K562 (cell line): Measurements from ENCODE around the gene LDB2. TPM values are rescaled to one million over a fixed set of nuclear protein-coding genes. Genes with fewer than 3 reads are reported as not detected.

Experiments used
- ATAC-seq: fragments of 200-7000 bp; cut with Tn5 transposase; 3 replicates; pipeline ENCODE4 v1.9.1; 2020; ENCODE audit warnings: moderate library complexity
- BruUV-seq: library from RNA; stranded (reverse); fragments of 400-500 nt; replicated peaks from 2 replicates; lab custom pipeline; 2021; lab: Mats Ljungman, UMichigan
- CTCF ChIA-PET: fragments of 300-600 bp; formaldehyde crosslinking; extraction: SDS; loops from one replicate; lab custom pipeline; 2021; ENCODE audit warnings: low intra/inter-chr PET ratio; lab: Yijun Ruan, JAX
- POLR2A ChIA-PET: fragments of 300-600, 350-650 bp; sonication (Branson Sonifier 250); formaldehyde crosslinking; extraction: SDS; loops from one replicate; lab custom pipeline; 2021; ENCODE audit warnings: antibody characterized with exemption, inconsistent platforms; lab: Yijun Ruan, JAX
- DNase-seq, 4 experiments: peaks; one replicate each; pipeline versions ENCODE4 v3.0.0 to v3.0.0-alpha.2; 2011 to 2018; ENCODE audit warnings: low spot score in 3 of 4, mixed read lengths in 3 of 4; ENCODE audit errors: extremely low read depth in 1 of 4
- FAIRE-seq: peaks from 2 replicates; lab custom pipeline; 2011; peaks lifted over from hg19 to GRCh38; lab: Jason Lieb, UNC
- H2AFZ ChIP-seq: 2 replicates; pipeline ENCODE4 v1.6.0; 2011; ENCODE audit warnings: low read depth, low read length, control low read depth, inconsistent platforms
- H3K27ac ChIP-seq: fragments of 200-600 bp; 3 replicates; pipeline ENCODE4 v1.8.0; 2011; ENCODE audit warnings: low read depth, mild to moderate bottlenecking, control low read depth, inconsistent platforms, low read length, moderate library complexity, mixed read lengths; ENCODE audit errors: extremely low read depth
- H3K27me3 ChIP-seq, 2 experiments: fragments of 300-600 bp in 1 of 2; 2 replicates in 1 of 2; 3 replicates in 1 of 2; pipeline versions ENCODE4 v1.6.0 to v1.8.0; 2011; ENCODE audit warnings: inconsistent platforms in 2 of 2, low read length in 2 of 2, mild to moderate bottlenecking in 1 of 2, mixed read lengths in 1 of 2, moderate library complexity in 1 of 2; ENCODE audit not compliant: control insufficient read depth in 2 of 2, insufficient read depth in 2 of 2
- H3K36me3 ChIP-seq: fragments of 300-600 bp; 3 replicates; pipeline ENCODE4 v1.8.0; 2011; ENCODE audit warnings: mild to moderate bottlenecking, low read length, inconsistent platforms; ENCODE audit not compliant: control insufficient read depth, insufficient read depth
- H3K4me1 ChIP-seq, 2 experiments: fragments of 200-600 bp in 1 of 2; replicated peaks in 1 of 2; 2 replicates in 1 of 2; 3 replicates in 1 of 2; pipeline versions ENCODE4 v1.5.1 to v1.8.0; 2011; ENCODE audit warnings: inconsistent platforms in 2 of 2, low read length in 2 of 2, mild to moderate bottlenecking in 1 of 2, mixed read lengths in 1 of 2, moderate library complexity in 1 of 2; ENCODE audit not compliant: control insufficient read depth in 2 of 2, insufficient read depth in 2 of 2
- H3K4me2 ChIP-seq: 2 replicates; pipeline ENCODE4 v1.6.1; 2011; ENCODE audit warnings: low read length, control low read depth, inconsistent platforms, mixed read lengths; ENCODE audit not compliant: insufficient read depth
- H3K4me3 ChIP-seq: fragments of 200-600 bp; sonication (generic), shearing (Covaris generic); 2 replicates; pipeline ENCODE4 v1.5.1; 2016; ENCODE audit warnings: control low read depth, inconsistent platforms
- H3K79me2 ChIP-seq: fragments of 200-600 bp; 3 replicates; pipeline ENCODE4 v1.8.0; 2011; ENCODE audit warnings: low read length, inconsistent platforms; ENCODE audit not compliant: control insufficient read depth, insufficient read depth
- H3K9ac ChIP-seq, 2 experiments: 2 replicates each; pipeline versions ENCODE4 v1.6.0 to v1.6.1; 2011; ENCODE audit warnings: low read depth in 2 of 2, low read length in 2 of 2, control low read depth in 1 of 2, inconsistent platforms in 1 of 2, mild to moderate bottlenecking in 1 of 2, mixed read lengths in 1 of 2; ENCODE audit not compliant: insufficient read depth in 1 of 2
- H3K9me1 ChIP-seq: one replicate; pipeline ENCODE4 v1.6.0; 2011; ENCODE audit warnings: inconsistent platforms, mild to moderate bottlenecking, low read length, moderate library complexity; ENCODE audit not compliant: control insufficient read depth, insufficient read depth
- H3K9me3 ChIP-seq: replicated peaks from 2 replicates; pipeline ENCODE4 v1.5.1; 2011; ENCODE audit warnings: low read depth, low read length, inconsistent platforms; ENCODE audit not compliant: control insufficient read depth, insufficient read depth
- H4K20me1 ChIP-seq: replicated peaks from 2 replicates; pipeline ENCODE4 v1.6.1; 2011; ENCODE audit warnings: low read length, inconsistent platforms, mixed read lengths; ENCODE audit not compliant: control insufficient read depth, insufficient read depth
- CREB3L1 ChIP-seq: fragments of 450-650 bp; IDR thresholded peaks from 2 replicates; pipeline ENCODE4 v1.6.1; 2014; ENCODE audit warnings: low read depth, mild to moderate bottlenecking, moderate library complexity, borderline replicate concordance
- DNMT1 ChIP-seq: fragments of 450-650 bp; IDR thresholded peaks from 2 replicates; pipeline ENCODE4 v1.6.1; 2016; ENCODE audit warnings: antibody characterized with exemption, mild to moderate bottlenecking
- HDAC1 ChIP-seq, 2 experiments: fragments of 450-650 bp; IDR thresholded peaks; 2 replicates each; pipeline ENCODE4 v1.6.1; 2016 to 2017; ENCODE audit warnings: inconsistent platforms in 1 of 2, mild to moderate bottlenecking in 1 of 2, moderate library complexity in 1 of 2
- MBD1 ChIP-seq: fragments of 250-450 bp; sonication (Bioruptor Pico); IDR thresholded peaks from 2 replicates; pipeline ENCODE4 v1.8.0; 2022; ENCODE audit warnings: inconsistent platforms
- SLC30A9 ChIP-seq: fragments of 250-450 bp; sonication (Bioruptor Pico); IDR thresholded peaks from 2 replicates; pipeline ENCODE4 v1.8.0; 2022; ENCODE audit warnings: mild to moderate bottlenecking, moderate library complexity
- WGBS: fragments of 100-300 bp; shearing (Covaris generic); methylation state at CpG from one replicate; pipeline ENCODE4 v1.1.6; 2016; ENCODE audit warnings: low coverage, mixed read lengths; ENCODE audit not compliant: insufficient coverage; ENCODE audit errors: missing lambda C conversion rate; 5-methylcytosine and 5-hydroxymethylcytosine counted together
- in situ Hi-C: fragments of 300-500 bp; cut with MboI; formaldehyde crosslinking; loops from 4 replicates; pipeline ENCODE4 v1.15.0; 2018; ENCODE audit warnings: inconsistent platforms, mixed read lengths
- intact Hi-C: fragments of 100-400 bp; cut with micrococcal nuclease; formaldehyde crosslinking; loops from 2 replicates; pipeline ENCODE4 v1.14.2; 2022
- polyA plus RNA-seq, 8 experiments: library from polyadenylated mRNA; depleted of rRNA in 4 of 8; stranded (reverse) in 5 of 8; unstranded in 3 of 8; fragments of >200 nt; fragmentation: Nextera tagmentation in 2 of 8; fragmentation: Illumina TruSeq in 1 of 8; extraction: Ambion mirVana in 2 of 8; extraction: Trizol in 1 of 8; gene quantifications; 2 replicates each; pipeline versions ENCODE4 v1.2.1 to v1.2.3, GENCODE V29; 2011 to 2014; ENCODE audit warnings: inconsistent platforms in 1 of 8, missing spikeins in 1 of 8
- total RNA-seq, 7 experiments: library from RNA; depleted of rRNA in 6 of 7; stranded (reverse); fragments of >200 nt in 6 of 7; fragmentation: Illumina TruSeq in 2 of 7; extraction: Trizol in 2 of 7; gene quantifications; 2 replicates each; pipeline versions ENCODE4 v1.2.1 to v1.2.3, GENCODE V29; 2011 to 2021; ENCODE audit warnings: low replicate concordance in 1 of 7

Gene LDB2
- total and polyA plus RNA-seq, 9 of the 15 experiments (the other 6 are each of a cell fraction or from before 2014, with no cell fraction given): 0.10 to 0.20 TPM; not detected in 7

GRCh38 chr4:16869594-16870245, 28.7 kb downstream of the LDB2 start (continued):
- TF ChIP-seq MBD1 (CRISPR knock-in tag): no peak
- no peak for TF ChIP-seq SLC30A9 (CRISPR knock-in tag)
- no peak for TF ChIP-seq HDAC1 (IDR thresholded peaks at IDR 0.05)
- TF ChIP-seq CREB3L1: no peak

- no peaks in the 10 kb centered on the region for H3K27me3 ChIP-seq
- BruUV-seq: no TSS peak
- no peak overlapping the region for H3K4me2 ChIP-seq
- WGBS: 0% methylated on average over 5 of the region's 5 CpGs
- H2AFZ ChIP-seq: no peak overlapping the region
- ATAC-seq (no peak), FAIRE-seq (no peak), DNase-seq (no peak)
- POLR2A ChIA-PET: no interaction called here
- H3K4me1 ChIP-seq: no peaks in the 10 kb centered on the region
- CTCF ChIA-PET: no interaction called here
- H3K9me3 ChIP-seq: no peaks in the 10 kb centered on the region
- H3K9ac ChIP-seq: no peak overlapping the region
- H3K4me3 ChIP-seq: no peak overlapping the region
- no peak for TF ChIP-seq DNMT1
- H3K36me3 ChIP-seq: no peaks in the 10 kb centered on the region
- no peaks in the 10 kb centered on the region for H3K9me1 ChIP-seq
- H3K27ac ChIP-seq: no peak overlapping the region
- no peaks in the 10 kb centered on the region for H4K20me1 ChIP-seq
- in situ Hi-C loops: no loop called here
- intact Hi-C loops: no loop called here
- H3K79me2 ChIP-seq: no peaks in the 10 kb centered on the region
Observed at GRCh38 chr4:16868674-16869073, 29.8 kb downstream of the LDB2 start.
